GM21526 (cell line): ENCODE results near the gene KISS1.
"Not testable (repeated sequence)": the region's sequence is repeated elsewhere in the genome, so short reads cannot be mapped to it uniquely, and the experiment has no call there.

Source experiments
- ATAC-seq: cut with Tn5 transposase; IDR thresholded peaks from one replicate; pipeline ENCODE4 v1.9.1; 2021; ENCODE audit warnings: moderate library complexity; ENCODE audit not compliant: unreplicated experiment, low FRiP score

Gene KISS1, protein sequence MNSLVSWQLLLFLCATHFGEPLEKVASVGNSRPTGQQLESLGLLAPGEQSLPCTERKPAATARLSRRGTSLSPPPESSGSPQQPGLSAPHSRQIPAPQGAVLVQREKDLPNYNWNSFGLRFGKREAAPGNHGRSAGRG

DNA sequence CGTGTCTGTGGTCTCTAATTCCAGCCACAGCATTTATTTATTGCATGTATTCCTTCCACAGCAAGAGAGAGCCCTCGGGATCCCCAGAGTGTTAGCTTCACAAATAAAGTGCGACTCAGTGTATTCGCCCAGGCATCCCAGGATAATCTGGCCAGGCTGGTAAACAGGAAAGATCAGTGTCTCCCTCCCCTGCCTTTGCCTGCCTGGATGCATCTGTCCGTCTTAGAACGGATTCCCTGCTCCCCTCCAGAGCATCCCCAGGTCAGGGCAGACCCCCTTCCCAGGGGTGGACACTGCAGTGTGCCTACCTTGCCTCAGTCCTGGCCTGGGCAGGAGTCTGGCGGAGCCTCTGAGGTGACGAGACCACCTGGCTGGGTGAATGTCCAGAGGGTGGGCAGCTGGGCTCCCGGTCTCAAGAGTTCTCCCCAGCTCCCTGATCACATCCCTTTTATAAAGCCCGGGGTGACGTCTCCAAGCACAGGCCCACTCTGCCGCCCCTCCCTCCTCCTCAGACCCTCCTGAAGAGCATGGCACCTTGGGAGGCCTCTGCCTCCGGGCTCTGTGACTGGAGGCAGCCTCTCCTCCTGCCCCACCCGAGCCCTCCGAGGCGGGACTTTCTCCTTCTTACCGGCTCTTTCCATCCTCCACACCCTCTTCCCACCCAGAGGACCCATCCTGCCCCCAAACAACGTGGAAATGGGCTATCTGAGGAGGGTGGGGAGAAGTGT, at the start of gene KISS1:
Gene KISS1 (minus strand): TSS at position 424 of the 728 bp plus-strand sequence. CDS start 3,615 bp downstream, outside the sequence.
- ATAC-seq, result no peak

DNA sequence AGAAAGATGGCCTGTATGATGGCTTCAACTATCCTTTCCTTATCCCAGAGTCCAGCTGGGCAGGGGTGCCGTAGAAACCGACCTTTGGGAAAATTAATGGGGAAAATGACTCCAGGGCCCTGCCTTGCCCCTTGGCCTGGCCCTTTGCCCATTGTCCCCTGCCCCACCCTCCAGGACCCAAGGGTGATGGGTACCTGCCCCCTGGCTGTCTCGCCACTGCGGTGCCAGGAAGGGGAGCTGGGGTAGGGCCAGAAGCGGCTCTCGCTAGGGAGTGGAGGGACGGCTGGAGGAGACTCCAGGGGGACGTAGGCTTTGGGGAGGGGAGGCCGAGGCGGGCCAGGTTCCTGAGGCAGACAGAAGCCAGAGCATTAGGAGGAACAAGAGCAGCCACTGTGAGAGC, 46.6 kb upstream of the KISS1 start:
- ATAC-seq, result no peak

DNA sequence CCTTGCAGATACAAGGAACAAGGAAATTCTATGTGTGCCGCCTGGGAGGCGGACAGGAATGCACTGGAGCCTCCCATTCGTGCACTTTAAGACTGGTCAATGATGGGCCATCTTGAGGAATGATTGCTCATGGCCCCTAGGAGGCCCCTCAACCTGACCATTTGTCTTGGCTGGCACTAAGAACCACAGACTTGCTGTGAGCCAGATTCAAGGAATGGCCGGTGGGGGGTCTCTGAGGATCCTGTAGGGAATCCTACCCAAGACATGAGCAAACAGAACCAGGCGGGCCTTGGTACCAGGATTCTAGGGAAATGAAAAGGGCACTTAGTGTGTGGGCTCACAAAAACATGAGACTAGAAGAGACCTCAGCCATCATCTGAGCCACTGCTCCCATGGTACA, 45.6 kb upstream of the KISS1 start:
- ATAC-seq, result no peak

DNA sequence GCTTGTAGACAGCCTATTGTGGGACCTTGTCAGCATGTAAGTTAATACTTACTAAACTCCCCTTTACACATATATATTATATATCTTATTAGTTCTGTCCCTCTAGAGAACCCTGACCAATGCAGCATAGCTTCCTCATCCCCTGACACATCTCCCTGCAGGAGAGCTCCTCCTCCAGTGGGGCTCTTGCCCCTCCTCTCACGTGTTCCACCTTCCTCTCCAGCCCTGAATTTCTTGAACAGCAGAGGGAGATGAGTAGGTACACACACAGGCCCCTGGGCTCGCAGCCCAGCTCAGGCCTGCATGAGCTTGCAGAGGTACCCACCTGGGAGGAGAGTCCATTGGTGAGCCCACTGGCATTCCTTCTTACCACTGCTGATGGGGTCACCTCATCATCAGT, 44.8 kb upstream of the KISS1 start:
- ATAC-seq, result no peak

DNA sequence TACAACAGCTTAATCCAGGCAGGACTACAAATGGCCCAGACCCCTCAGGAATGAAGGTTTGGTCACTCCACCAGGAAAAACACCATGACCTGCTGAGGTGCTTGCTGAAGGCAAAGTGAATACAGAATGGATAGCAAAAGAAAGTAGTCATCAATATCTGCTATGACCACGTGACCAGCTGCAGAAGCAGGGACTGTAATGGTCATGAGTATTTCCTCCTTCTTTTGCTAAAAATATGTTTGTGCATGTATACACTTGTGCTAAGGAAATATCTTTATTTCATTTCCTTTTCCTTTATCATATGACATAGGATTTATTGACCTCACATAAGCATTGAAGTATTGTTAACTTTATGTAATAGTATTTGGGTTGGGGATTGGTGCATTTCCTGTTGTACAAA, 43.9 kb upstream of the KISS1 start:
- ATAC-seq, result no peak

DNA sequence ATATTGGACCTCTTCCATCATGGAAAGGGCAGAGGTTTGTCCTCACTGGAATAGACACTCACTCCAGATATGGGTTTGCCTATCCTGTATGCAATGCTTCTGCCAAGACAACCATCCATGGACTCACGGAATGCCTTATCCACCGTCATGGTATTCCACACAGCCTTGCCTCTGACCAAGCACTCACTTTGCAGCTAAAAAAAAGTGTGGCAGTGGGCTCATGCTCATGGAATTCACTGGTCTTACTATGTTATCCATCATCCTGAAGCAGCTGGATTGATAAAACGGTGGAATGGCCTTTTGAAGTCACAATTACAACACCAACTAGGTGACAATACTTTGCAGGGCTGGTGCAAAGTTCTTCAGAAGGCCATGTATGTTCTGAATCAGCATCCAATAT, 43.1 kb upstream of the KISS1 start:
- not testable (repeated sequence) for ATAC-seq

DNA sequence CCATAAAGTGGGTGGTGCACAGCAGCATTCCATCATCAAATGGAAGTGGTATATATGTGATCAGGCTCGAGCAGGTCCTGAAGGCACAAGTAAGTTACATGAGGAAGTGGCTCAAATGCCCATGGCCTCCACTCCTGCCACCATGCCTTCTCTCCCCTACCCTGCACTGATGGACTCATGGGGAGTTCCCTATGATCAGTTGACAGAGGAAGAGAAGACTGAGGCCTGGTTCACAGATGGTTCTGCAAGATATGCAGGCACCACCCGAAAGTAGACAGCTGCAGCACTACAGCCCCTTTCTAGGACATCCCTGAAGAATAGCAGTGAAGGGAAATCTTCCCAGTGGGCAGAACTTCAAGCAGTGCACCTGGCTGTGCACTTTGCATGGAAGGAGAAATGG, 42.2 kb upstream of the KISS1 start:
- ATAC-seq, result not testable (repeated sequence)

DNA sequence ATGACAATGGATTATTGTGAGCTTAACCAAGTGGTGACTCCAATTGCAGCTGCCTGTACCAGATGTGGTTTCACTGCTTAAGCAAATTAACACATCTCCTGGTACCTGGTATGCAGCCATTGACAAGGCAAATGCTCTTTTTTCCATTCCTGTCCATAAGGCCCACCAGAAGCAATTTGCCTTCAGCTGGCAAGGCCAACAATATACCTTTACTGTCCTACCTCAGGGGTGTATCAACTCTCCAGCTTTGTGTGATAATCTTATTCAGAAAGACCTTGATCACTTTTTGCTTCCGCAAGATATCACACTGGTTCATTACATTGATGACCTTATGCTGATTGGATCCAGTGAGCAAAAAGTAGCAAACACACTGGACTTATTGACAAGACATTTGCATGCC, 41.2 kb upstream of the KISS1 start:
- not testable (repeated sequence) for ATAC-seq

DNA sequence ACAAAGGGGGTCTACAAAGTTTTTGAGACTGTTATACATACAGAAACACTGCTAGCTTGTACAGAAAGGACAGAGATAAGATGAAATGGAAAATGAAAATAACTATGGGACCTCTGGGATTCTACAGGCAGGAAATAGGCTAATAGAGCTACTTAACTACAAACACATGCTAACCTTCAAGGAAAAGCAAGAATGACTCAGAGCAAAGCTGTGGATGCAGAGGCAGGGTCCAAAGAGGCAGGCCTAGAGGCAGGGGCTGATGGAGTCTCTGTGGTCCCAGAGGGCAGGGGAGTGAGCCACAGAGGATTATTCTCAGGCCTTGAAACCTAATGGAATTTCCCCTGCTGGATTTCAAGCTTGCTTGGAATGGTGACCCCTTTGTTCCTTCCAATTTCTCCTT, 36.2 kb upstream of the KISS1 start:
- no peak for ATAC-seq

DNA sequence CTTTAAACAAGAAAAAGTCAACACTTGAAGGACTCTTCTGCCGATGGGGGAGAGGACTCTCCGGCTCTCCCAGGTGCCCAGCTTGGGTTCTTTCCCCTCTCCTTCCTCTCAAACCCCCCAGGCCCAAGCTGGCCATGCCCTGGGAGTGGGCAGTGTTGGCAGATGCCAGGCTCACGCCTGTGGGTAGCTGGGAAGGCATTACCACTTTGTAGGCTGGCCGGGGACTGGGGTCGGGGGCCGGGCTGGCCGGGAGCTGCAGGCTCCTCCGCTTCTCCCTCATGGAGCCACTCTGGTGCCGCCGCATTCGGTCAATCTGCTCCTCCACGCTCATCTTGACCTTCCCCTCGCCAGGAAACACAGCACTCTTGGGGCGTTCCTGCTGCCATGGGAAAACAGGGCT, 33.9 kb upstream of the KISS1 start:
- ATAC-seq, result no peak

DNA sequence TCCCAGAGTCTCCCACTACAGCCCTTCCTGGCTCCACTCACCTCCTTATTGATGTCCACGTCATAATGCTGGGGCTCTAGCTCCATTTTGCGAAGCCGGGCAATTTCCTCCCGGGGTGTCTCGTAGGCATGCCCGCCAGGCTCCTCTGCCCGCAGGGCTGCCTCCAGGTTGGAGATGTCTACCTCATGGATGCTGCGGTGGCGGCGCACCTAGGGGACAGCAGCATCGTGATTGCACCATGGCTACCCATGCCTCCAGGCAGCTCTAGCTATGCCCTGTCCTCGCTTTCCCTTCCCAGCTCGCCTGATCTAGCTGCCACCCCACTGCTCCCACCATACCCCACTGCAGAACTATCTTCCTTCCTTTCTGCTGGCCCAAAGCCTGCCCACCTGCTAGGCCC, 32.6 kb upstream of the KISS1 start:
- ATAC-seq, result no peak

DNA sequence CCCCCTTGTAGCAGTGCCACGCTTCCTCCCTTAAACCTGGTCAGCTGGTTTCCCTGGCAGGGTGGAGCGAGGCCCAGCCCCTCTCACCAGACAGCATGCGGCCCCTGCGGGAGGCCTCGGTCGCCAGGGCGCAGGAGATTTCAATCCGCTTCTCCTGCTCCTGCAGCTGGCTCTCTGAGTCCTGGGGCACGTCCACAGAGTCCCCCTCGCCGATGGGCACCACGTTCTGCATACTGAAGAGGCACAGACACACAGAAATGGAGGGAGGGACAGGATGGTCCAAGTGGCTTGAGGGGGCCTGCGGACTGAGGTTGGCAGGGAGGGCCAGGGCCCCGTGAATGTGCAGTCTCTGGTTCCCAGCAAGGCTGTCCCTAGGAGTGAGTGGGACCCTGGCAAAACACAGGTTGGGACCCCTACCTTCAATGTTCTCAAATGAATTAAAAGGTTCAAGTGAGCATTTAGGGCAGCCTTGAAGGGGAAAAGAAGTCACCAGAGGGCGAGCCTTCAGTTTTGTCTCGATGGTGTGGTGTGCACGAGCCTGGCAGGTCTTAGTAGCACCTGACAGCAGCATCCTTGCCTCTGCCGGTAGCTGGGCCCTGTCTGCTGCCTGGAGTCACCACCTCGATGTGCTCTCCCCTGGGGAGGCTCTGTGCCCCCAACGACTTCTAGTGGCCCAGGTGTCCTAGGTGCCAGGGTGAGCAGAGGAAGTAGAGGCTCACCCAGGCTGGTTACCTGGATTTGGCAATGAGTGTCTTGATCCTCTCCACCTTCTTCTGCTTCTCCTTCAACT, 31.9 kb upstream of the KISS1 start:
- ATAC-seq, result no peak

DNA sequence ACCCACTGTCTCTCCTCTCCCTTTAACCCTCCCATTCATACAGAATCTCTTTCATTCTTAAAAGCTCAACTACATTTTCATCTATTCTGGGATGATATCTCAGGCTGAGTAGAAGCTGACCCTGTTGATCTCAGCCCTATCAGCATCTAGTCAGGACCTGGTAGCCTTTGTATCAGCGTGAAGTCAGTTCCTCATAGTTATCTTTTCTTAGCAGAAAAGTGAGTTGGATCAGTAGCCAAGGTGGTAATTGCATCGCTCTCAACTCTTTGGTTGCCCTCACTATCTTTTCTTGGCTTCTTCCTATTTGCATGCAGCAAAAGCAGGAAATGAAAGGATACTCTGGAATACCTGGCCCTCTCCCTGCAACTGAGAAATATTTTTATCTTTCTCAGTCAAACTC, 31.1 kb upstream of the KISS1 start:
- ATAC-seq, result no peak

DNA sequence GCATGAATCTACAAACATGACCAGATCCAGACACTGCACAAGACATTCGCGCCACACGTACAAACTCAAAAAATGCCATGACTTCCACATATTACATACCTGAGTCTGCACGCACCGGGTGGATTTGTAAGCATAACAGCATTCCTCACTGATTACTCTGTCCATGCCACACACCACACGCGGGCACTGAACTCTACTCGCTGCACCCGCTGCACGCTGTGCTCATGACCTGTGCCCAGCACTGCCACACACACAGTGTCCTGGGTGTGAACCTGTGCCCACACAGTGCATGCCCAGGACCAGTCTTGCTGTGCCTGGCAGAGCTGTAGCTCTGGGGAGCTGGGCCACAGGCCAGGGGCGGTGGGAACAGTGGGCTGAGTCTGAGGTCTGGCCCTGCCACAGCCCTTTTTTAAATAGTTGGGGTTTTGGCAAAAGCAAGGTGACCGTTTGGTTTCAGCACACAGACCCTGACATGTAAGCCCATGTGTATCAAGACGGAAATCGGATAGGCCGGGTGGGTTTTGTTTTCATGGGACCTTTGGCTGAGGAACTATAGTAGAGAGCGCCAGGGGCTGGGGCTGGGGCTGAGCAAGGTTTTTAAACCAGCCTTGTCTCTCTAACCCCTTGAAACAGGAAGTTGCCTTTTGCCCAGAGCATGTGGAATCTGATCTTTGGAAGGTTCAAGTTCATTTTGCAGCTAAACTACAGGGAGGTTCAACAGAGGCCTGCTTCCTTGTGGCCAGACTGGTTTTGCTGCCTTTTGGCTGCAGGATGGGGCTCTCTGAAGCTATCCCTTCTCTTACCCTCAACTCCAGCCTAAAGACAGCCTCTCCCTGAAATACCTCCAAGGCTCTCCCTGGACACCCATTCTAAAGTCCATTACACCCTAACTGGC, 29.8 kb upstream of the KISS1 start:
- no peak for ATAC-seq

DNA sequence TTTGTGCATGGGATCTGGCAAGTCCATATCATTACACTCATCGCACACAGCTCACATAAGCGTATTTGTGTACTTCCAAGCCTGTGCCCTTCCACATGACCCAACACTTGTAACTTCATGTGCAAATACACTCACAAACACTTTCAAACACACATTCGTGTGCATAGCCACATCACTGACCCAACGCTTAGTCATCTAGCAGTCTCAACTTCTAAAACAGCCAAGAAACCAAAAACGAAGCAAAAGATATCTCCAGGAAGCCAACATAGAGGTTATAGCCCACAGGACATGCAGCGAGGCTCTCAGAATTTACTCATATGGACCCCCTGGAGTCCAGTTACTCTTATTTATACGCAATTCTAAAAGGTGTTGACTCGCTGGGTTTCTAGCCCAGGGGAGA, 28.4 kb upstream of the KISS1 start:
- ATAC-seq, result no peak

DNA sequence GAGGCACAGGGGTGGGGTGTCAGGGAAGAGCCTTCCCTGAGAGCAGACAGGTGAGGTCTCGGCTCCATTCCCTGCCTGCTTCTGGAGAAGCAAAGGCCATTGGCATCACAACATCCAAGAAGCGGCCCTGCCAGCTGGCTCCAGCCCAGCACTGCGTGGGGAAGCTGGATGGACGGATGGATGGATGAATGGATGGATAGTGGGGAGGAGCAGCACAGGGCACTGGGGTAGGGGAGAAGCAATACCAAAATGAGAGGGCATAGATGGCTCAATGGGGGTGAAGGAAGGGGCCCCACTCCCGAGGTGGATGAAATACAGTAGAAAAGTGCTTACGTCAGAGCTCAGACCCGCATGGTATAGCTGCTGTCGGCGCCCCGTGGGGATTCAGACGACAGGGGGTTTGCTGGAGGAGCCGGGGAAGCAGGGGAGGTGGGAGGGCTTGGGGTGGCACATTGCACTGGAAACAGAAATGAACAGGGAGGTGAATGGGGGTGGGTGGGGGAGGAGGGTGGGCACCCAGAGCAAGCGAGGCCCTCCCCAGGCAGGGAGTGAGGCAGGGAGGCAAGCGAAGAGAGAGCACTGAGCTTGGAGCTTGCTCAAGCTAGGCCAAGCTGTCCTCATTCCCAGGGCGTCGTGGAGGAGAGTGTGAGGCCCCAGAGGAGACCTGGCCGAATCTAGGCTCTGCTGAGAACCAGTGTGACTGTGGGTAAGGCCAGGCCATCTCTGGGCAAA, 27.0 kb upstream of the KISS1 start:
- no peak for ATAC-seq

DNA sequence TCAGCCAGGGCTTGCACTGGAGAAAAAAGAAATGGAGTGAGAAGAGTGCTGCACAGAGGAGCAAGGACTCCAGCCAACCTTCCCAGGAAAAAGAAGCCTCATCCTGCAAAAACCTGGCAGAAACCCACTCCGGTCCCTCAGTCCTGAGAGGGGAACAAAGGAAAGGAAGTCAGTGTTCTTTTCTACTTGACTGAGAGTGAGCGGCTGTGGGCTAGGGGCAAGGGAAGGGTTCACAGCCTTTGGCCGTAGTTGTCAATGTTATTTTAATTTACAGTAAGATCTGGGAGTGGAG, 26.4 kb upstream of the KISS1 start:
- no peak for ATAC-seq

DNA sequence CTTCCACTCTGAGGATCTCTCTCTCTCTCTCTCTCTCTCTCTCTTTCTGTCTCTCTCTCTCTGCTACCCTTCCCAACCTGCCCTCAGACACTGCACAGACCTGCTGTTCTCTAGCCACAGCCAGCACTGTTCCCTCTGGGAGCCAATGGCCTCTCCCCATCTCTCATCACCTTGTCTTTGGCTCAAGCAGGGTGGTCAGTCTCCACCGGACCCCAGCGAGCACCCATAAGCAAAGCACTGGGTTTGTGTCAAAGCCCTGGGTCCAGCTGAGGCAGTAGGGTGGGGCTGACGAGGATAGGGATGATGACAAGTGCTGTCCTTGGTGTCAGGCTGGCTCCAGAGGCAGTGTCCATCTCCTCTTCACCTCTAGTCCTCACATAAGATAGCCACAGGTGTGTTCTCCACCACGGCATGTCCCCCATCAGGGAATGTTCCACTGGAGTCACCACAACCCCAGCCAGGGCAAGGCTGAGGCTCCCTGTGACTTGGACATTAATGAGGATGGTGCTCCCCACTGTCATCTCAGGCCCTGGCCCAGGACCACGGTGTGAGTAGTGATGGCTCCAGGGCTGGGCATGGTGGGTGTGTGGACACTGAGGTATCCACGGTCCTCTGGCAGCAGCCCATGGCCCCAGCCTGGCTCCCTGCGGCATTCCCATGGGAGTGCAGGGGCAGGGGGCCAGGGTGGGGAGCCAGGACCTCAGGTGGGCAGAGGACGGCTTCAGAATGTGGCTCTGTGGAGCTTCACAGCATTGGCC, 25.9 kb upstream of the KISS1 start:
- ATAC-seq, result no peak

DNA sequence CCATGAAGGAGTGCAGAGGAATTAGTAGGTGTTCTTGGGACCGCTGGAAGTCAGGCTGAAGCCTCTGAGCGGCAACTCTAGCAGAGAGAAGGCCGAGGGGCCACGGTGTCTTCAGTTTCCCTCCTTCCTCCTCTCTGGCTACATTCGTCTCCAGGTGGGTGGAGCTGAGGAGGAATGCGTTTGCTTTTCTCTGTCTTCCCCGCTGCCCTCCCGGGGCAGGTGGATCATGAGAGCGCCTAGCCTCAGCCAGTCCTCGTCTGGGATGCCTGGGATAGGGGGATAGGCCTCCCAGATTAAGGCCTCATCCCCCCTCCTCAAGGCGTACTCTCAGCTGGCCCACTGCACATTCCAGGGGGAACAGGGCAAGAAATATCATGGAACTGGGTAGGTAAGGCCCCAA, 25.0 kb upstream of the KISS1 start:
- ATAC-seq, result no peak
